GM12865 (cell line): Measurements from ENCODE around the gene SYT7.

Source experiments
- DNase-seq: peaks from one replicate; pipeline ENCODE4 v3.0.0; 2010; ENCODE audit warnings: low read depth
- H3K4me3 ChIP-seq: 2 replicates; pipeline ENCODE4 v1.5.1; 2011; ENCODE audit warnings: mild to moderate bottlenecking, low read depth, low read length, control low read depth
- CTCF ChIP-seq: IDR thresholded peaks from 2 replicates; pipeline ENCODE4 v1.5.1; 2011; ENCODE audit warnings: low read length, control low read depth, low read depth, inconsistent platforms; ENCODE audit not compliant: insufficient read depth; ENCODE audit errors: missing control alignments

SYT7 gene

GRCh38 chr11:61539006-61539405 lies 41.9 kb downstream of the SYT7 start:
- no peak for DNase-seq

GRCh38 chr11:61538636-61538961 lies 42.3 kb downstream of the SYT7 start:
- H3K4me3 ChIP-seq: no peak overlapping the region
- no peak for DNase-seq
- no peak for TF ChIP-seq CTCF

More at GRCh38 chr11:61539006-61539405, 41.9 kb downstream of the SYT7 start:
- no peak overlapping the region for H3K4me3 ChIP-seq
- no peak for TF ChIP-seq CTCF

- no peak overlapping the region for H3K4me3 ChIP-seq
- no peak for TF ChIP-seq CTCF
- no peak for DNase-seq
Measured at GRCh38 chr11:61537326-61537725, 43.5 kb downstream of the SYT7 start.

- no peak for DNase-seq
- no peak overlapping the region for H3K4me3 ChIP-seq
- TF ChIP-seq CTCF: no peak
Measured at GRCh38 chr11:61536676-61537270, 44.1 kb downstream of the SYT7 start.

GRCh38 chr11:61535998-61536675 lies 44.7 kb downstream of the SYT7 start:
- no peak for DNase-seq
- no peak for TF ChIP-seq CTCF
- no peak overlapping the region for H3K4me3 ChIP-seq

GRCh38 chr11:61534933-61535839 lies 45.7 kb downstream of the SYT7 start:
- no peak for DNase-seq
- no peak overlapping the region for H3K4me3 ChIP-seq
- no peak for TF ChIP-seq CTCF
